ENCODE measurements around the gene TSHR.
"Not testable (repeated sequence)": the region's sequence is repeated elsewhere in the genome, so short reads cannot be mapped to it uniquely, and the experiment has no call there.

The TSHR gene

GRCh38 chr14:80996049-80996901 lies 40.9 kb downstream of the TSHR start:
- peak; percentile 53 for DNase-seq (ENCODE audit: low spot score)

GRCh38 chr14:81001447-81001846 lies 46.0 kb downstream of the TSHR start:
- DNase-seq (ENCODE audit: low spot score): no peak

GRCh38 chr14:81004575-81004974 lies 49.2 kb downstream of the TSHR start:
- no peak for DNase-seq (ENCODE audit: low spot score)

- DNase-seq (ENCODE audit: low spot score): no peak
Measured at GRCh38 chr14:81005540-81006228, 50.3 kb downstream of the TSHR start.

- DNase-seq (ENCODE audit: low spot score): no peak
Measured at GRCh38 chr14:81006266-81006665, 50.8 kb downstream of the TSHR start.

- DNase-seq (ENCODE audit: low spot score): no peak
Measured at GRCh38 chr14:81007131-81007530, 51.7 kb downstream of the TSHR start.

- no peak for DNase-seq (ENCODE audit: low spot score)
Measured at GRCh38 chr14:81009346-81009745, 53.9 kb downstream of the TSHR start.

GRCh38 chr14:81018251-81018650 lies 62.8 kb downstream of the TSHR start:
- DNase-seq (ENCODE audit: low spot score): no peak

GRCh38 chr14:81018684-81019083 lies 63.3 kb downstream of the TSHR start:
- no peak for DNase-seq (ENCODE audit: low spot score)

- DNase-seq (ENCODE audit: low spot score): not testable (repeated sequence)
Measured at GRCh38 chr14:81019113-81019512, 63.7 kb downstream of the TSHR start.

- DNase-seq (ENCODE audit: low spot score): no peak
Measured at GRCh38 chr14:81023095-81023710, 67.8 kb downstream of the TSHR start.

- no peak for DNase-seq (ENCODE audit: low spot score)
Measured at GRCh38 chr14:81028461-81028860, 73.0 kb downstream of the TSHR start.

- DNase-seq (ENCODE audit: low spot score): no peak
Measured at GRCh38 chr14:81031488-81031887, 76.1 kb downstream of the TSHR start.

GRCh38 chr14:81033698-81034240 lies 78.3 kb downstream of the TSHR start:
- DNase-seq (ENCODE audit: low spot score): no peak

- no peak for DNase-seq (ENCODE audit: low spot score)
Measured at GRCh38 chr14:81042438-81042837, 87.0 kb downstream of the TSHR start.

- DNase-seq (ENCODE audit: low spot score): no peak
Measured at GRCh38 chr14:81051547-81051946, 96.1 kb downstream of the TSHR start.

GRCh38 chr14:81054057-81054456 lies 98.6 kb downstream of the TSHR start:
- DNase-seq (ENCODE audit: low spot score): not testable (repeated sequence)

- no peak for DNase-seq (ENCODE audit: low spot score)
Measured at GRCh38 chr14:81055971-81056370, 100.5 kb downstream of the TSHR start.

GRCh38 chr14:81062380-81062779 lies 107.0 kb downstream of the TSHR start:
- DNase-seq (ENCODE audit: low spot score): no peak

- peak; percentile 6 for DNase-seq (ENCODE audit: low spot score)
Measured at GRCh38 chr14:81062816-81063215, 107.4 kb downstream of the TSHR start.

GRCh38 chr14:81066672-81067071 lies 111.3 kb downstream of the TSHR start:
- no peak for DNase-seq (ENCODE audit: low spot score)

- no peak for DNase-seq (ENCODE audit: low spot score)
Measured at GRCh38 chr14:81067156-81067555, 111.7 kb downstream of the TSHR start.

Measured in cerebellar cortex (tissue), 1 donor.